Measurements from ENCODE around the gene ZNF425. TPM values are rescaled to one million over a fixed set of nuclear protein-coding genes. Genes with fewer than 3 reads are reported as not detected.
"Not testable (repeated sequence)": the region's sequence is repeated elsewhere in the genome, so short reads cannot be mapped to it uniquely, and the experiment has no call there.

ZNF425 gene
- total RNA-seq, 2 donors from 2014 or later, result 0.96 to 1.0 TPM

DNA sequence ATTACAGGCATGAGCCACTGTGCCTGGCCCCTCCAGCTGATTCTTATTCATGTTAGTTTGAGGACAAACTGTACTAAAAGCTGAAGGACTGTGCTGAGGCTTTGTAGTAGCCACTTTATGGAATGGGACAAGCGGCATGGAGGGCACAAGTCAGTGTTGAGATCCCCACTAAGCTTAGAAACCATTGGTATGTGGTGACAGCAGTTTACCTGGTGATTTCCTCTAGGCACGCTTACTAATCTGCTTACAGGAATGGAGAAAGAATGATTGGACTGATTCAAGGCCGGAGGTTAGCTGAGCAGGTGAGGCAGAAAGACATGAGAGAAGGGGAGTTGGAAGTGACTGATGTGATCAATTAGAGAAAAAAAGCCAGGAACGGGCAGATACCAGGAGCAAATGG, 24.9 kb upstream of the ZNF425 start:
- Histone ChIP-seq H3K27ac (no peak overlapping the region), H3K4me1 (no peaks in the 10 kb centered on the region)
- intact Hi-C loops (cut with DNase I), result no loop called here

DNA sequence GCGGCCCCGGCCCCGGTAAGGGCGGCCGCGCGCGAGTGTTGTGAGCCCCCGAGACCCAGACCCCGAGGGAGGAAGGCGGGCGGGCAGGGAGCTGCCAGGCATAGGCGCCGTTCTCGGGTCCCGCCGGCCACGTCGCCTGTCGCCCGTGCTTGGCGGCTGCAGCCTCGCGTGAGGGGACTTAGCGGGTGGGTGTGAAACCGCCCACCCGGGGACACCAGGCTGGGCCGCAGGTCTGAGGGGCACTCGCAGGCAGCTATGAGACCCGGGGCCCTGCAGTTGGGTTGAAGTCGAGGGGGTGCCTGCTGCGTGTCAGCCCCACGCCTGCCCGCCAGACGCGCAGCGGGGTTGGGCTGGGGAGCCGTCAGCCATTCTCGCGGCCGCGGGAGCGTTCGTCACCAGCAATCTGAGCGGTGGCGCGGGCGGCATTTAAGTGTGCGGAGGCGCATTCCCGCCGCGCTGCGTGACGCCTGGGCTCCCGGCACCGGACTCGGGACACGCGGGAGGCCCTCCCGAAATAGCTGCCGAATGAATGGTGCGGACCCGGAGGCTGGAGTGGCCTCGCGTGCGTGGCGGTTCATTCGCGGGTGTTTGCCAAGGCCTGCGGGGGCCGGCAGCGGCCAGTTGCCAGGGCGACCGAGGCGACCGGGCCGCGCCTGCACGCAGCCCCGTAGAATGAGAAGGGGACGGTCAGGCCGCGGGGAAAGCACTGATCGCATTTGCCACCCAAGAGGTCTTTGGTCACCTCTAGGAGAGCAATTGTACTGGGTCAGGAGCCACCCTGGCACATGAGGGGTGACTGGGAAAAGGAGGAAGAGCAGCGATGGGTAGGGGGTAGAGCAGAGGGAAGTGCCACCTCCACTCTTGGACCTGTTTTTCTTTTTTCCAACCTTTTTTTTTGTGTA, 21.9 kb upstream of the ZNF425 start:
- DNase-seq, result peak; percentile 49
- intact Hi-C loops (cut with DNase I), result no loop called here
- TF ChIP-seq, protein P1, sequence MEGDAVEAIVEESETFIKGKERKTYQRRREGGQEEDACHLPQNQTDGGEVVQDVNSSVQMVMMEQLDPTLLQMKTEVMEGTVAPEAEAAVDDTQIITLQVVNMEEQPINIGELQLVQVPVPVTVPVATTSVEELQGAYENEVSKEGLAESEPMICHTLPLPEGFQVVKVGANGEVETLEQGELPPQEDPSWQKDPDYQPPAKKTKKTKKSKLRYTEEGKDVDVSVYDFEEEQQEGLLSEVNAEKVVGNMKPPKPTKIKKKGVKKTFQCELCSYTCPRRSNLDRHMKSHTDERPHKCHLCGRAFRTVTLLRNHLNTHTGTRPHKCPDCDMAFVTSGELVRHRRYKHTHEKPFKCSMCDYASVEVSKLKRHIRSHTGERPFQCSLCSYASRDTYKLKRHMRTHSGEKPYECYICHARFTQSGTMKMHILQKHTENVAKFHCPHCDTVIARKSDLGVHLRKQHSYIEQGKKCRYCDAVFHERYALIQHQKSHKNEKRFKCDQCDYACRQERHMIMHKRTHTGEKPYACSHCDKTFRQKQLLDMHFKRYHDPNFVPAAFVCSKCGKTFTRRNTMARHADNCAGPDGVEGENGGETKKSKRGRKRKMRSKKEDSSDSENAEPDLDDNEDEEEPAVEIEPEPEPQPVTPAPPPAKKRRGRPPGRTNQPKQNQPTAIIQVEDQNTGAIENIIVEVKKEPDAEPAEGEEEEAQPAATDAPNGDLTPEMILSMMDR (IDR thresholded peaks at IDR 0.05), result no peak
- Histone ChIP-seq H3K36me3 (no peaks in the 10 kb centered on the region), H3K4me3 (peak overlapping the region; percentile 93), H3K27ac (peak overlapping the region; percentile 89), H3K9ac (ENCODE audit: low read depth in 2 of 2, low read length in 2 of 2) (peak overlapping the region; percentile 81 to 95), H3K27me3 (no peaks in the 10 kb centered on the region), H3K9me3 (no peaks in the 10 kb centered on the region), H3K4me1 (no peaks in the 10 kb centered on the region)

More for the DNA sequence above, 24.9 kb upstream of the ZNF425 start:
- Histone ChIP-seq H3K36me3 (no peaks in the 10 kb centered on the region), H3K27me3 (no peaks in the 10 kb centered on the region), H3K9ac (ENCODE audit: low read depth in 2 of 2, low read length in 2 of 2) (no peak overlapping the region), H3K9me3 (no peaks in the 10 kb centered on the region), H3K4me3 (no peak overlapping the region)
- TF ChIP-seq, protein P1 (IDR thresholded peaks at IDR 0.05), result no peak
- no peak for DNase-seq

GRCh38 chr7:149147072-149147751, 21.1 kb upstream of the ZNF425 start, which contains the start of gene ZNF398:
TSS of gene ZNF398 (plus strand) at chr7:149147453. CDS start at chr7:149147743, 290 bp downstream.
- H3K4me1 ChIP-seq, result no peaks in the 10 kb centered on the region
- H3K27ac ChIP-seq, result peak within 1 kb of the TSS; percentile 89
- H3K27me3 ChIP-seq, result no peaks in the 10 kb centered on the region
- intact Hi-C loops (cut with DNase I), result no loop called here
- no peaks in the 10 kb centered on the region for H3K36me3 ChIP-seq
- peak; percentile 74 for DNase-seq
- no peaks in the 10 kb centered on the region for H3K9me3 ChIP-seq
- peak within 1 kb of the TSS; percentile 81 to 95 for H3K9ac ChIP-seq (ENCODE audit: low read depth in 2 of 2, low read length in 2 of 2)
- TF ChIP-seq, protein P1 (IDR thresholded peaks at IDR 0.05), result peak; percentile 45
- peak within 1 kb of the TSS; percentile 93 for H3K4me3 ChIP-seq

GRCh38 chr7:149145031-149145845, 19.1 kb upstream of the ZNF425 start:
- Histone ChIP-seq H3K27ac (no peak overlapping the region), H3K27me3 (no peaks in the 10 kb centered on the region), H3K9me3 (no peaks in the 10 kb centered on the region), H3K4me3 (no peak overlapping the region), H3K36me3 (no peaks in the 10 kb centered on the region), H3K4me1 (no peaks in the 10 kb centered on the region), H3K9ac (ENCODE audit: low read depth in 2 of 2, low read length in 2 of 2) (peak overlapping the region in 1 of 2 donors; percentile 12)
- intact Hi-C loops (cut with DNase I), result no loop called here
- TF ChIP-seq, protein P1 (IDR thresholded peaks at IDR 0.05), result no peak
- DNase-seq, result no peak

DNA sequence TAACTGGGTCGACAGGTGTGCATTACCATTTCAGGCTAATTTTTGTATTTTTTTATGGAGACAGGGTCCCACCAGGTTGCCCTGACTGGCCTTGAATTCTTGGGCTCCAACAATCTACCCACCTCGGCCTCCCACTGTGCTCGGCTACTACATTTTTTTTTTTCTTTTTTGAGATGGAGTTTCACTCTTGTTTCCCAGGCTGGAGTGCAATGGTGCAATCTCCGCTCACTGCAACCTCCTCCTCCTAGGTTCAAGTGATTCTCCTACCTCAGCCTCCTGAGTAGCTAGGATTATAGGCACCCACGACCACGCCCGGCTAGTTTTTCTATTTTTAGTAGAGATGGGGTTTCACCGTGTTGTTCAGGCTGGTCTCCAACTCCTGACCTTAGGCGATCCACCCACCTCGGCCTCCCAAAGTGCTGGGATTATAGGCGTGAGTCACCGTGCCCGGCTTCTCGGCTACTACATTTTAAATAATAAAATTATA, 18.4 kb upstream of the ZNF425 start:
- H3K27me3 ChIP-seq; intact Hi-C loops (cut with DNase I); H3K36me3 ChIP-seq; H3K27ac ChIP-seq; H3K9ac ChIP-seq (ENCODE audit: low read depth in 2 of 2, low read length in 2 of 2); H3K9me3 ChIP-seq; H3K4me1 ChIP-seq; H3K4me3 ChIP-seq: not testable (repeated sequence)
- DNase-seq, result peak; percentile 22

Data from colonic mucosa (tissue), 4 donors.